Measurements from ENCODE around the gene RAB6B. TPM values are rescaled to one million over a fixed set of nuclear protein-coding genes. Genes with fewer than 3 reads are reported as not detected.
A peak's percentile ranks its signal among the peaks of the same experiment; 100 is the strongest.

Gene RAB6B
- polyA plus RNA-seq, 6 donors from 2014 or later, result 0.15 to 0.74 (median 0.24) TPM; not detected in 1

- H3K4me1 Mint-ChIP-seq, result no peaks in the 10 kb centered on the region
Observed at GRCh38 chr3:133887074-133887802, 8.4 kb downstream of the RAB6B start.

GRCh38 chr3:133886031-133886722 lies 9.5 kb downstream of the RAB6B start:
- H3K36me3 Mint-ChIP-seq, result no peaks in the 10 kb centered on the region
- DNase-seq (no peak), ATAC-seq (ENCODE audit: low read depth in 2 of 2) (no peak)
- no peak overlapping the region for H3K27ac Mint-ChIP-seq
- peaks cover 0 to 7% (median 0%) of the 10 kb centered on the region in 7 donors for H3K9me3 Mint-ChIP-seq
- no peak overlapping the region for H3K4me3 Mint-ChIP-seq
- peaks cover 29 to 43% (median 30%) of the 10 kb centered on the region in 3 donors for H3K27me3 Mint-ChIP-seq
- H3K4me1 Mint-ChIP-seq, result no peaks in the 10 kb centered on the region

More at GRCh38 chr3:133887074-133887802, 8.4 kb downstream of the RAB6B start:
- H3K27ac Mint-ChIP-seq, result no peak overlapping the region
- no peaks in the 10 kb centered on the region for H3K36me3 Mint-ChIP-seq
- no peak for DNase-seq
- peaks cover 0 to 4% (median 0%) of the 10 kb centered on the region in 7 donors for H3K9me3 Mint-ChIP-seq
- no peak overlapping the region for H3K4me3 Mint-ChIP-seq
- ATAC-seq (ENCODE audit: low read depth in 2 of 2), result no peak
- peaks cover 34 to 54% (median 40%) of the 10 kb centered on the region in 3 donors for H3K27me3 Mint-ChIP-seq

- DNase-seq (no peak), ATAC-seq (ENCODE audit: low read depth in 2 of 2) (no peak)
- H3K27me3 Mint-ChIP-seq, result peaks cover 22 to 35% (median 24%) of the 10 kb centered on the region in 3 donors
- H3K4me1 Mint-ChIP-seq, result no peaks in the 10 kb centered on the region
- peaks cover 0 to 7% (median 0%) of the 10 kb centered on the region in 7 donors for H3K9me3 Mint-ChIP-seq
- no peak overlapping the region for H3K4me3 Mint-ChIP-seq
- H3K36me3 Mint-ChIP-seq, result no peaks in the 10 kb centered on the region
- H3K27ac Mint-ChIP-seq, result peak overlapping the region in 2 of 6 donors; percentile 67 to 70
Observed at GRCh38 chr3:133884887-133885711, 10.6 kb downstream of the RAB6B start.

DNA sequence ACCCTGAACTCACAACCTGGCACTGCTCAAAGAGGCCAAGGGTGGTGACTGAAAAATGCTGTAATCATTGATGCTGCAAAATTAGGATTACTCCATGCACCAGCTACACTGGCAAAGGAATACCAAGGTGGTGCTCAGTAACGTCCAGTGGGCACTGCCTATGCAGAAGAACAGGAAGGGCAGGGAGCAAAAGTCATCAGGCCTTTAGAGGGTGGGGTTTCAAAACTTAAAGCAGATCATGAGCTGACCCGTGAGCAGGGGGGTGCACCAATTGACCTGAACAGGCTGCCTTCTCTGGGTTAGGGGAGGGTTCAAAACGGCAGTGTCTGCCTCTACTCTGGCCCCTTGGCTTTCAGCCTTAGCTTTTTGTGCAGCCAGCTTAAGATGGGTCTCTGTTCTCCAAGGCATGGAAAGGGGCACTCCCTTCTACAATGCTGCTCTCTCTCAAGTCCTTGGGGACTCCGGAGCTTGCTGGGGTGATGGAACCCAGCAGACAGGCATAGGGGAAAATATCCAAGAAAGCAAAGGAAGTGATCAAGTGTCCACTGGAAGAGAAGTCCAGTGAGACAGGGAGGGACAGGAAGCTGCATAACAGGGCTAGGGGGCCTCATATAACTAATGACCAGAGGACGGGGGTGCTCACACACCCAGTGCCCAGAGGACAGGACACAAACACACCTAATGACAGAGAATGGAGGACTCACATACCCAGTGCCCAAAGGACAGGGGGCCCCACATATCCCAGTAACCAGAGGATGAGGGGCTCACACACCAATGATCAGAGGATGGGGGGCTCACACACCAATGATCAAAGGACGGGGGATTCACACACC lies 11.4 kb downstream of the RAB6B start:
- Mint-ChIP-seq H3K27me3 (peaks cover 22 to 35% (median 24%) of the 10 kb centered on the region in 3 donors), H3K9me3 (peaks cover 0 to 11% (median 2%) of the 10 kb centered on the region in 7 donors), H3K4me3 (no peak overlapping the region), H3K4me1 (no peaks in the 10 kb centered on the region), H3K36me3 (no peaks in the 10 kb centered on the region), H3K27ac (peak overlapping the region in 1 of 6 donors; percentile 67)
- DNase-seq, result no peak
- no peak for ATAC-seq (ENCODE audit: low read depth in 2 of 2)

GRCh38 chr3:133883641-133884040 lies 12.0 kb downstream of the RAB6B start:
- Mint-ChIP-seq H3K4me1 (no peaks in the 10 kb centered on the region), H3K27ac (no peak overlapping the region), H3K9me3 (peaks cover 0 to 17% (median 8%) of the 10 kb centered on the region in 7 donors), H3K36me3 (peaks cover 0 to 6% of the 10 kb centered on the region in 2 donors), H3K4me3 (no peak overlapping the region), H3K27me3 (peaks cover 22 to 35% (median 24%) of the 10 kb centered on the region in 3 donors)
- ATAC-seq (ENCODE audit: low read depth in 2 of 2), result no peak
- no peak for DNase-seq

GRCh38 chr3:133882986-133883586 lies 12.6 kb downstream of the RAB6B start:
- peaks cover 3 to 23% (median 14%) of the 10 kb centered on the region in 7 donors for H3K9me3 Mint-ChIP-seq
- peaks cover 22 to 35% (median 24%) of the 10 kb centered on the region in 3 donors for H3K27me3 Mint-ChIP-seq
- no peak overlapping the region for H3K4me3 Mint-ChIP-seq
- DNase-seq, result no peak
- peaks cover 5 to 12% of the 10 kb centered on the region in 2 donors for H3K36me3 Mint-ChIP-seq
- ATAC-seq (ENCODE audit: low read depth in 2 of 2), result no peak
- no peaks in the 10 kb centered on the region for H3K4me1 Mint-ChIP-seq
- H3K27ac Mint-ChIP-seq, result no peak overlapping the region

GRCh38 chr3:133881939-133882825 lies 13.5 kb downstream of the RAB6B start:
- ATAC-seq (ENCODE audit: low read depth in 2 of 2) (no peak), DNase-seq (no peak)
- no peaks in the 10 kb centered on the region for H3K4me1 Mint-ChIP-seq
- peaks cover 6 to 32% (median 18%) of the 10 kb centered on the region in 7 donors for H3K9me3 Mint-ChIP-seq
- no peak overlapping the region for H3K4me3 Mint-ChIP-seq
- H3K27ac Mint-ChIP-seq, result peak overlapping the region in 1 of 6 donors; percentile 21
- H3K27me3 Mint-ChIP-seq, result peaks cover 22 to 36% (median 24%) of the 10 kb centered on the region in 3 donors
- peaks cover 10 to 12% of the 10 kb centered on the region in 2 donors for H3K36me3 Mint-ChIP-seq

GRCh38 chr3:133881492-133881891 lies 14.2 kb downstream of the RAB6B start:
- Mint-ChIP-seq H3K4me3 (no peak overlapping the region), H3K27ac (no peak overlapping the region), H3K36me3 (peaks cover 10 to 12% of the 10 kb centered on the region in 2 donors), H3K4me1 (no peaks in the 10 kb centered on the region), H3K27me3 (peaks cover 22 to 41% (median 30%) of the 10 kb centered on the region in 3 donors), H3K9me3 (peaks cover 7 to 39% (median 19%) of the 10 kb centered on the region in 7 donors)
- ATAC-seq (ENCODE audit: low read depth in 2 of 2) (no peak), DNase-seq (no peak)

DNA sequence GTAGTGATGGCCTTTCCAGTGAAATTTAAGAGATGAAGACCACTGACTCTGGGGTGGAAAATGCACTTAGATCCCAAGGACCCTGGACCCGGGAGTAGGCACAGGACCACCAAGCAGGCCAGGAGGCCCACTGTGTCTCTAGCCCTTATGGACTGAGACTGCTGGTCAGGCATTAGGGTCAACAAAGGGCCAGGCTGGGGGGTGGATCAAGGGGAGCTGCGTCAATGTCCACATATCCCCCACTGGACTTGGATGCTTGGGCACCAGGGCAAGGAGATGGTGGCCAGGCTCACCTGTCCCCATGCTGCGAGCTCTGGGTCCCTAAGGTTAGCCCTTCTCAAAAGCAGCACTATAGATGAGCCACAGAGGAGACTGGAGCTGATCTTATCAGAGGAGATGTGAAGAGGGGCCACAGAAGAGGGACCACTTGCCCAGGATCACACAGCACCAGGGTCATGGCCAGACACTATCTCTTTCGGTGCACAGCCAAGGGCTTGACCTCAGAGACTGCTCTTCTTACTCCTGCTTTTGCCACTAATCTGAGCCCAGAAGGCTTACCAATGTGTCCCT lies 14.7 kb downstream of the RAB6B start:
- H3K4me3 Mint-ChIP-seq, result no peak overlapping the region
- ATAC-seq (ENCODE audit: low read depth in 2 of 2) (no peak), DNase-seq (no peak)
- H3K9me3 Mint-ChIP-seq, result peaks cover 7 to 42% (median 19%) of the 10 kb centered on the region in 7 donors
- no peaks in the 10 kb centered on the region for H3K4me1 Mint-ChIP-seq
- no peak overlapping the region for H3K27ac Mint-ChIP-seq
- peaks cover 18 to 41% (median 31%) of the 10 kb centered on the region in 3 donors for H3K27me3 Mint-ChIP-seq
- peaks cover 10 to 12% of the 10 kb centered on the region in 2 donors for H3K36me3 Mint-ChIP-seq

- no peak for DNase-seq
Observed at GRCh38 chr3:133880287-133880686, 15.4 kb downstream of the RAB6B start.

GRCh38 chr3:133878518-133878917 lies 17.2 kb downstream of the RAB6B start:
- ATAC-seq (ENCODE audit: low read depth in 2 of 2) (no peak), DNase-seq (no peak)
- no peak overlapping the region for H3K27ac Mint-ChIP-seq
- H3K4me3 Mint-ChIP-seq, result no peak overlapping the region
- peaks cover 7 to 42% (median 19%) of the 10 kb centered on the region in 7 donors for H3K9me3 Mint-ChIP-seq
- peaks cover 10 to 12% of the 10 kb centered on the region in 2 donors for H3K36me3 Mint-ChIP-seq
- H3K4me1 Mint-ChIP-seq, result no peaks in the 10 kb centered on the region
- peaks cover 7 to 30% (median 25%) of the 10 kb centered on the region in 3 donors for H3K27me3 Mint-ChIP-seq

More at GRCh38 chr3:133880287-133880686, 15.4 kb downstream of the RAB6B start:
- no peak for ATAC-seq (ENCODE audit: low read depth in 2 of 2)
- Mint-ChIP-seq H3K4me3 (no peak overlapping the region), H3K27me3 (peaks cover 18 to 36% (median 31%) of the 10 kb centered on the region in 3 donors), H3K27ac (no peak overlapping the region), H3K4me1 (no peaks in the 10 kb centered on the region), H3K9me3 (peaks cover 7 to 42% (median 19%) of the 10 kb centered on the region in 7 donors), H3K36me3 (peaks cover 10 to 12% of the 10 kb centered on the region in 2 donors)

All from naive B cell (primary cell).